Vagina (tissue), 2 donors: ENCODE measurements around the gene MTA3.

Source experiments
- POLR2A ChIP-seq, 2 donors: fragments of 450-650 bp; IDR thresholded peaks; one replicate each; pipeline ENCODE4 v1.6.1; 2017; ENCODE audit warnings: antibody characterized with exemption in 2 of 2, mild to moderate bottlenecking in 2 of 2, moderate library complexity in 2 of 2
- POLR2AphosphoS5 ChIP-seq, 2 donors: sonication (generic); formaldehyde crosslinking; IDR thresholded peaks; one replicate each; pipeline ENCODE4 v1.9.0; 2017; ENCODE audit warnings: antibody characterized with exemption in 2 of 2, mild to moderate bottlenecking in 2 of 2, low read depth in 1 of 2; ENCODE audit not compliant: insufficient read depth in 1 of 2
- TF ChIP-seq, protein P1 (sequence below), 3 experiments: fragments of 450-650 bp in 2 of 3; fragments of 200-600 bp in 1 of 3; sonication (generic) in 1 of 3; IDR thresholded peaks; one replicate each; pipeline ENCODE4 v1.5.1; 2017 to 2019; ENCODE audit warnings: antibody characterized with exemption in 3 of 3, mild to moderate bottlenecking in 2 of 3, moderate library complexity in 2 of 3

DNA sequence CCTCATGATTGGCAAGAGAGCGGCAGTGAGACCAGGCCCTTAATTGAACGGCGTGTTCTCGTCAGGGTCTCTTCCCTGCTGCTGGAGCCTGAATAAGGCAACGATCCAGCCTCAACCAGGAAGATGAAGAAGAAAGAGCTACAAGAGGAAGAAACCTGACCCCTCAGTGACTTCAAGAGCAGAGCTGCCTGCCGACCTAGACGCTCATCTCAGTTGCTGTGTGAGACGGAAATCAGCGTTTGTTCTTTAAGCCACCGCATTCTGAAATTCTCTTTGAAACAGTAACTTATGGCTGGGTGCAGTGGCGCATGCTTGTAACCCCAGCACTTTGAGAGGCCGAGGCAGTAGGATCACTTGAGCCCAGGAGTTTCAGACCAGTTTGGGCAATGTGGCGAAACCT lies 45.1 kb upstream of the MTA3 start:
- TF ChIP-seq POLR2A (IDR thresholded peaks at IDR 0.05) (no peak), POLR2AphosphoS5 (IDR thresholded peaks at IDR 0.05; ENCODE audit: insufficient read depth in 1 of 2, low read depth in 1 of 2) (no peak)
- TF ChIP-seq, protein P1, sequence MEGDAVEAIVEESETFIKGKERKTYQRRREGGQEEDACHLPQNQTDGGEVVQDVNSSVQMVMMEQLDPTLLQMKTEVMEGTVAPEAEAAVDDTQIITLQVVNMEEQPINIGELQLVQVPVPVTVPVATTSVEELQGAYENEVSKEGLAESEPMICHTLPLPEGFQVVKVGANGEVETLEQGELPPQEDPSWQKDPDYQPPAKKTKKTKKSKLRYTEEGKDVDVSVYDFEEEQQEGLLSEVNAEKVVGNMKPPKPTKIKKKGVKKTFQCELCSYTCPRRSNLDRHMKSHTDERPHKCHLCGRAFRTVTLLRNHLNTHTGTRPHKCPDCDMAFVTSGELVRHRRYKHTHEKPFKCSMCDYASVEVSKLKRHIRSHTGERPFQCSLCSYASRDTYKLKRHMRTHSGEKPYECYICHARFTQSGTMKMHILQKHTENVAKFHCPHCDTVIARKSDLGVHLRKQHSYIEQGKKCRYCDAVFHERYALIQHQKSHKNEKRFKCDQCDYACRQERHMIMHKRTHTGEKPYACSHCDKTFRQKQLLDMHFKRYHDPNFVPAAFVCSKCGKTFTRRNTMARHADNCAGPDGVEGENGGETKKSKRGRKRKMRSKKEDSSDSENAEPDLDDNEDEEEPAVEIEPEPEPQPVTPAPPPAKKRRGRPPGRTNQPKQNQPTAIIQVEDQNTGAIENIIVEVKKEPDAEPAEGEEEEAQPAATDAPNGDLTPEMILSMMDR (IDR thresholded peaks at IDR 0.05), result no peak
